Pancreas (tissue), 10 donors: ENCODE measurements around the gene FAM177B. TPM values are rescaled to one million over a fixed set of nuclear protein-coding genes. Genes with fewer than 3 reads are reported as not detected.
A peak's percentile ranks its signal among the peaks of the same experiment; 100 is the strongest.

Source experiments
- ATAC-seq, 4 donors: fragments of 200-7000 bp; cut with Tn5 transposase; one replicate each; pipeline versions ENCODE4 v1.8.0 to v1.9.1; 2020; ENCODE audit warnings: mild to moderate bottlenecking in 4 of 4, moderate library complexity in 4 of 4
- DNase-seq, 6 donors: peaks; one replicate each; pipeline ENCODE4 v3.0.0-alpha.2; 2020
- FAIRE-seq: peaks from 2 replicates; lab custom pipeline; 2012; peaks lifted over from hg19 to GRCh38; lab: Jason Lieb, UNC
- H3K27ac ChIP-seq, 4 donors: fragments of 200-600 bp; sonication (generic); 1 replicate in 3 of 4; 2 replicates in 1 of 4; pipeline versions ENCODE4 v1.5.0 to v1.8.0; 2020
- H3K27me3 ChIP-seq, 4 donors: fragments of 200-600 bp; one replicate each; pipeline ENCODE4 v1.8.0; 2021
- H3K36me3 ChIP-seq, 3 donors: fragments of 200-600 bp; sonication (generic) in 1 of 3; one replicate each; pipeline versions ENCODE4 v1.5.0 to v1.8.0; 2020 to 2021
- H3K4me1 ChIP-seq, 3 donors: fragments of 200-600 bp; one replicate each; pipeline ENCODE4 v1.8.0; 2021
- H3K4me3 ChIP-seq, 4 donors: fragments of 200-600 bp; sonication (generic) in 2 of 4; one replicate each; pipeline versions ENCODE4 v1.5.0 to v1.8.0; 2020 to 2021
- H3K9me3 ChIP-seq, 4 donors: fragments of 200-600 bp; one replicate each; pipeline ENCODE4 v1.8.0; 2021
- WGBS, 2 donors: extraction: QIAGEN DNeasy Blood & Tissue Kit; methylation state at CpG; one replicate each; pipeline ENCODE4 v1.1.7; 2013; 5-methylcytosine and 5-hydroxymethylcytosine counted together
- intact Hi-C, 3 donors: fragments of 100-400 bp; cut with DNase I; formaldehyde crosslinking; loops; one replicate each; pipeline versions ENCODE4 v1.11.1 to v1.14.2; 2022
- polyA plus RNA-seq, 2 donors: library from polyadenylated mRNA; stranded (reverse); fragments of 200-250 nt; gene quantifications; one replicate each; pipeline ENCODE4 v1.2.3, GENCODE V29; 2013
- total RNA-seq, 6 donors: library from RNA; stranded (reverse); fragmentation: NEBNext Ultra II Directional in 4 of 6; extraction: Animal tissue kit (Norgen Biotek cat#: 25700) in 4 of 6; gene quantifications; one replicate each; pipeline versions ENCODE4 v1.2.1 to v1.2.4, GENCODE V29; 2021 to 2023
- TF ChIP-seq, protein P1 (sequence below), 4 donors: fragments of 200-600 bp; sonication (generic) in 3 of 4; IDR thresholded peaks; one replicate each; pipeline versions ENCODE4 v1.5.0 to v1.8.0; 2021; ENCODE audit warnings: antibody characterized with exemption in 4 of 4
- donor health status: healthy with polysubstance abuse.
- donor health status: DM: no; HTN: no; CAD: no; lungs with moderate emphysema.
- donor health status: DM: no; HTN: no; CAD: no.
- donor health status: control.
- donor health status: control.
- donor health status: Bipolar disorder and iron deficiency.
- donor health status: DM: yes; HTN: yes; CAD: no.
- donor health status: DM: no; HTN: no; CAD: no.
- donor health status: DM: no; HTN: no; CAD: no.
- donor health status: DM: yes; HTN: yes; CAD: no.

The FAM177B gene
- total and polyA plus RNA-seq, 8 donors = 0.16 to 0.66 (median 0.32) TPM; not detected in 1

DNA sequence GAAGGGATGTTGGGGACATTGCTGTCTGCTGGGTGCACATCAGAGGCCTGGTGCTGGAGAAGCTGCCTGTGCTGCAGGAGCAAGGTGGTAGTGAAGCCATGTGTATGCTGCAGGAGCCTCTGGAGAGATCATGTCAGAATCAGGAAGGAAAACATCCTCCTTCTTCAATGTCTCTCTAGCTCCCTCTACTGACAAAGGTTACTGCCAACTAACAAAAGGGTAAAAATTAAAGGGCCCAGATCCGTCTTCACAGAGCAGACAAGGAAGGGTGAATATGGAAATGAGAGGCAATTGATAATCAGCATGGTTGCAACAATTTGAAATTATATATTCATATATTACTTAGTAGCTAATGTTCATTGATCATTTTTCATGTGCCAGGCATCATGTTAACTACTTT lies 32.2 kb downstream of the FAM177B start:
- intact Hi-C loops = no loop called here
- Histone ChIP-seq H3K4me1 (no peaks in the 10 kb centered on the region), H3K36me3 (no peaks in the 10 kb centered on the region), H3K9me3 (no peaks in the 10 kb centered on the region), H3K27ac (no peak overlapping the region), H3K4me3 (no peak overlapping the region), H3K27me3 (no peaks in the 10 kb centered on the region)
- ATAC-seq (no peak), FAIRE-seq (no peak), DNase-seq (no peak)
- TF ChIP-seq, protein P1, sequence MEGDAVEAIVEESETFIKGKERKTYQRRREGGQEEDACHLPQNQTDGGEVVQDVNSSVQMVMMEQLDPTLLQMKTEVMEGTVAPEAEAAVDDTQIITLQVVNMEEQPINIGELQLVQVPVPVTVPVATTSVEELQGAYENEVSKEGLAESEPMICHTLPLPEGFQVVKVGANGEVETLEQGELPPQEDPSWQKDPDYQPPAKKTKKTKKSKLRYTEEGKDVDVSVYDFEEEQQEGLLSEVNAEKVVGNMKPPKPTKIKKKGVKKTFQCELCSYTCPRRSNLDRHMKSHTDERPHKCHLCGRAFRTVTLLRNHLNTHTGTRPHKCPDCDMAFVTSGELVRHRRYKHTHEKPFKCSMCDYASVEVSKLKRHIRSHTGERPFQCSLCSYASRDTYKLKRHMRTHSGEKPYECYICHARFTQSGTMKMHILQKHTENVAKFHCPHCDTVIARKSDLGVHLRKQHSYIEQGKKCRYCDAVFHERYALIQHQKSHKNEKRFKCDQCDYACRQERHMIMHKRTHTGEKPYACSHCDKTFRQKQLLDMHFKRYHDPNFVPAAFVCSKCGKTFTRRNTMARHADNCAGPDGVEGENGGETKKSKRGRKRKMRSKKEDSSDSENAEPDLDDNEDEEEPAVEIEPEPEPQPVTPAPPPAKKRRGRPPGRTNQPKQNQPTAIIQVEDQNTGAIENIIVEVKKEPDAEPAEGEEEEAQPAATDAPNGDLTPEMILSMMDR (IDR thresholded peaks at IDR 0.05) = no peak
- 60 to 75% methylated on average over 1 of the region's 1 CpG for WGBS, 2 donors

DNA sequence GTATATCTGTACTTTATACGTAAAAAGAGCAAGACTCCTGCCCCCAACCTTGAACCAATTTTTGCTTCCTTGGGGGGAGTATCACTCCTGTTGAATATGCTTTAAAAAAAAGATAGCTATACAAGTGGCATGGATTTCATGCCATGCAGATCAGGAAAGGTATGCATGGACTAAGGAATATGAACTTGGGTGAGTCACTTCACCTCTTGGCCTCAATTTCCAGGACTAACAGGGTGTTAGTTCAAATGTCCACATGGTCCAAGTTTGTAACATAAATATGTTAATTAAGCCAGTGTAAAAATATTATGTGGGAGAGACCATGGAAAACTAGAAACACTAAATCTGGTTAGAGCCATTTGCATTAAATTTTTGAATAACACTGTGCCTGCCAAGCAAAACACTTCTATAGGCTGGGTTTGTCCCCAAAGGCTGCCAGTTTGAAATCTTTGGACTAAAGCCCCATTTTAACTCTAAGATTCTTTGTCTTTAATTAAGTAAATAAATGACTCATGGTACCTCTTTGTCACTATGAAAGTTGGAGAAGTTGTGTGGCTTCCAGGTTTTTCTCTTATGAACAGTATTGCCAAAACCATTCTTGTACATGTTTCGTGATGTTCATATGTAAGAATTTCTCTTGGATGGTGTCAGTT lies 33.1 kb downstream of the FAM177B start:
- Histone ChIP-seq H3K9me3 (no peaks in the 10 kb centered on the region), H3K4me3 (no peak overlapping the region), H3K27me3 (no peaks in the 10 kb centered on the region), H3K4me1 (no peaks in the 10 kb centered on the region), H3K27ac (no peak overlapping the region), H3K36me3 (no peaks in the 10 kb centered on the region)
- intact Hi-C loops = no loop called here
- 79 to 87% methylated on average over 2 of the region's 2 CpGs for WGBS, 2 donors
- DNase-seq (no peak), FAIRE-seq (no peak), ATAC-seq (no peak)
- TF ChIP-seq, protein P1 (IDR thresholded peaks at IDR 0.05) = no peak

DNA sequence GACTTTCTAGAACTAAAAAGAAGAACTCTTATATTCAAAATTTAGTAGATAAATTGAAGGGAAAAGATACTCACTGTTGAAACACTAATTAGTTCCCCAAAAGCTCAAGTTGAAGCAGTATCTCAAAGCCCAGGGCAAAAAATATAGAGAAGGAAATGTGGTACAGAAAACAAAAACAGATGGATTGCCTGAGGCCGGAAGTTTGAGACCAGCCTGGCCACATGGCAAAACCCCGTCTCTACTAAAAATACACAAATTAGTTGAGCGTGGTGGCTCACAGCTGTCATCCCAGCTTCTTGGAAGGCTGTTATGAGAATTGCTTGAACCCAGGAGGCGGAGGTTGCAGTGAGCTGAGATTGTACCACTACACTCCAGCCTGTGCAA lies 36.0 kb downstream of the FAM177B start:
- TF ChIP-seq, protein P1 (IDR thresholded peaks at IDR 0.05) = no peak
- Histone ChIP-seq H3K4me1 (peaks cover 0 to 2% (median 0%) of the 10 kb centered on the region in 3 donors), H3K27ac (no peak overlapping the region), H3K4me3 (no peak overlapping the region), H3K27me3 (no peaks in the 10 kb centered on the region), H3K9me3 (no peaks in the 10 kb centered on the region), H3K36me3 (no peaks in the 10 kb centered on the region)
- no peak for DNase-seq
- peak in 3 of 4 donors; percentile 15 to 69 (median 66) for ATAC-seq
- FAIRE-seq = no peak
- WGBS, 2 donors = 83 to 93% methylated on average over 4 of the region's 4 CpGs
- intact Hi-C loops = no loop called here

DNA sequence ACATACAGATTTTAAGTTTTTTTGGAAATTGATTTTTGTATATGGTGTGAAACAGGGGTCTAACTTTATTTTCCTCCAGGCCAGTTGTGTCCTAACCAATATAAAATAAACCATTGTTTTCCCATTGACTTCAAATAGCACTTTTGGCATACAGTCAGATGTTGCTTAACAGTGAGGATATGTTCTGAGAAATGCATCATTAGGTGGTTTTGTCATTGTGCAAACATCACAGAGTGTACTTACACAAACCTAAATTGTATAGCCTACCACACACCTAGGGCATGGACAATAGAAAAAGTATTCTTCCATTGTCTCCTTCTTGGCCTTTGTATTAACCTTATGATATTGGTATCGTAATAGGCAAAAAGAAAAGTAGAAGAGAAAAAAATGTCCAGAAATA lies 40.5 kb downstream of the FAM177B start:
- Histone ChIP-seq H3K27ac (no peak overlapping the region), H3K4me3 (no peak overlapping the region), H3K36me3 (no peaks in the 10 kb centered on the region), H3K4me1 (peaks cover 0 to 5% (median 0%) of the 10 kb centered on the region in 3 donors), H3K9me3 (no peaks in the 10 kb centered on the region), H3K27me3 (no peaks in the 10 kb centered on the region)
- FAIRE-seq (peak; percentile 5), ATAC-seq (peak in 3 of 4 donors; percentile 16 to 71 (median 37)), DNase-seq (no peak)
- intact Hi-C loops = no loop called here
- TF ChIP-seq, protein P1 (IDR thresholded peaks at IDR 0.05) = no peak
- WGBS, 2 donors = 94 to 97% methylated on average over 1 of the region's 1 CpG

DNA sequence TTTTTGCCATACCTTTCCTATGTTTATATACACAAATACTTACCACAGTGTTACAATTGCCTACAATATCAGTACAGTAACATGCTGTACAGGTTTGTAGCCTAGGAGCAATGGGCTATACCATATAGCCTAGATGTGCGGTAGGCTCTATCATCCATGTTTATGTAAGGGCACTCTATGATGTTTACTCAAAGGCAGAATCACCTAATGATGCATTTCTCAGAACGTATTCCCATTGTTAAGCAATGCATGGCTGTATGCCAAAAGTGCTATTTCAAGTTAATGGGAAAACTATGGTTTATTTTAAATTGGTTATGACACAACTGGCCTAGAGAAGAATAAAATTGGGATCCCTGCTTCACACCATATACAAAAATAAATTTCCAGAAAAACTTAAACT lies 41.0 kb downstream of the FAM177B start:
- 41% methylated on average over 2 of the region's 2 CpGs for WGBS, 2 donors
- Histone ChIP-seq H3K27ac (no peak overlapping the region), H3K4me1 (peaks cover 0 to 5% (median 0%) of the 10 kb centered on the region in 3 donors), H3K4me3 (no peak overlapping the region), H3K9me3 (no peaks in the 10 kb centered on the region), H3K27me3 (no peaks in the 10 kb centered on the region), H3K36me3 (no peaks in the 10 kb centered on the region)
- TF ChIP-seq, protein P1 (IDR thresholded peaks at IDR 0.05) = no peak
- intact Hi-C loops = no loop called here
- FAIRE-seq = no peak
- ATAC-seq = no peak
- DNase-seq = no peak
